HG02943 (cell line): Measurements from ENCODE around the gene KCNQ5.

Experiments used
- ATAC-seq: cut with Tn5 transposase; IDR thresholded peaks from one replicate; pipeline ENCODE4 v1.9.1; 2021; ENCODE audit warnings: mild to moderate bottlenecking, low read depth, moderate library complexity; ENCODE audit not compliant: unreplicated experiment

KCNQ5 gene

GRCh38 chr6:72636786-72637185 is 14.9 kb downstream of the KCNQ5 start:
- no peak for ATAC-seq

GRCh38 chr6:72639920-72640614 is 18.2 kb downstream of the KCNQ5 start:
- no peak for ATAC-seq

GRCh38 chr6:72640615-72640930 is 18.7 kb downstream of the KCNQ5 start:
- ATAC-seq, result no peak

- ATAC-seq, result no peak
Observed at GRCh38 chr6:72642435-72642834, 20.6 kb downstream of the KCNQ5 start.

GRCh38 chr6:72643214-72643613 is 21.4 kb downstream of the KCNQ5 start:
- ATAC-seq, result no peak

- no peak for ATAC-seq
Observed at GRCh38 chr6:72646604-72647485, 25.0 kb downstream of the KCNQ5 start.

GRCh38 chr6:72647489-72647888 is 25.6 kb downstream of the KCNQ5 start:
- no peak for ATAC-seq

- ATAC-seq, result no peak
Observed at GRCh38 chr6:72649032-72649984, 27.4 kb downstream of the KCNQ5 start.

GRCh38 chr6:72650081-72650745 is 28.3 kb downstream of the KCNQ5 start:
- no peak for ATAC-seq

GRCh38 chr6:72651174-72651573 is 29.3 kb downstream of the KCNQ5 start:
- no peak for ATAC-seq

GRCh38 chr6:72651967-72652956 is 30.4 kb downstream of the KCNQ5 start:
- no peak for ATAC-seq

- no peak for ATAC-seq
Observed at GRCh38 chr6:72653026-72653425, 31.2 kb downstream of the KCNQ5 start.

GRCh38 chr6:72654071-72654621 is 32.3 kb downstream of the KCNQ5 start:
- ATAC-seq, result no peak

GRCh38 chr6:72657407-72658197 is 35.7 kb downstream of the KCNQ5 start:
- no peak for ATAC-seq

- no peak for ATAC-seq
Observed at GRCh38 chr6:72659754-72660153, 37.9 kb downstream of the KCNQ5 start.

- no peak for ATAC-seq
Observed at GRCh38 chr6:72661411-72661810, 39.5 kb downstream of the KCNQ5 start.

- ATAC-seq, result no peak
Observed at GRCh38 chr6:72665599-72665998, 43.7 kb downstream of the KCNQ5 start.

- no peak for ATAC-seq
Observed at GRCh38 chr6:72669324-72669723, 47.5 kb downstream of the KCNQ5 start.
